Upper lobe of left lung (tissue), 4 donors: ENCODE results near the gene SLA2.

ENCODE experiments used
- CTCF ChIP-seq, 6 experiments: fragments of 450-650 bp in 4 of 6; fragments of 200-600 bp in 2 of 6; sonication (generic) in 2 of 6; IDR thresholded peaks; one replicate each; pipeline ENCODE4 v1.5.1; 2016 to 2019; ENCODE audit warnings: antibody characterized with exemption in 6 of 6
- EP300 ChIP-seq, 4 donors: sonication (generic); formaldehyde crosslinking; IDR thresholded peaks; one replicate each; pipeline ENCODE4 v1.5.1; 2017; ENCODE audit warnings: antibody characterized with exemption in 4 of 4, control low read depth in 2 of 4
- POLR2A ChIP-seq, 4 donors: fragments of 450-650 bp; IDR thresholded peaks; one replicate each; pipeline ENCODE4 v1.5.1; 2016 to 2017; ENCODE audit warnings: antibody characterized with exemption in 4 of 4, mild to moderate bottlenecking in 2 of 4
- POLR2AphosphoS5 ChIP-seq, 2 donors: sonication (generic); formaldehyde crosslinking; IDR thresholded peaks; one replicate each; pipeline ENCODE4 v1.5.1; 2017; ENCODE audit warnings: antibody characterized with exemption in 2 of 2

GRCh38 chr20:36633285-36633772, 12.7 kb downstream of the SLA2 start:
- TF ChIP-seq POLR2AphosphoS5 (IDR thresholded peaks at IDR 0.05) (no peak), CTCF (IDR thresholded peaks at IDR 0.05) (no peak), EP300 (IDR thresholded peaks at IDR 0.05) (no peak), POLR2A (IDR thresholded peaks at IDR 0.05) (no peak)
